OCI-LY7 (cell line): ENCODE results near the gene MAP7D2.

ENCODE experiments used
- CTCF ChIP-seq: fragments of 200-600 bp; sonication (generic); conservative IDR thresholded peaks from 2 replicates; pipeline ENCODE4 v1.5.1; 2014; ENCODE audit warnings: mild to moderate bottlenecking, antibody characterized with exemption, low read length, moderate library complexity, mixed read lengths
- EZH2phosphoT487 ChIP-seq: fragments of 200-600 bp; sonication (generic); IDR thresholded peaks from 2 replicates; pipeline ENCODE4 v1.6.1; 2018; ENCODE audit warnings: low read depth, borderline replicate concordance, mild to moderate bottlenecking, mixed run types, antibody characterized with exemption, low read length, moderate library complexity, mixed read lengths

DNA sequence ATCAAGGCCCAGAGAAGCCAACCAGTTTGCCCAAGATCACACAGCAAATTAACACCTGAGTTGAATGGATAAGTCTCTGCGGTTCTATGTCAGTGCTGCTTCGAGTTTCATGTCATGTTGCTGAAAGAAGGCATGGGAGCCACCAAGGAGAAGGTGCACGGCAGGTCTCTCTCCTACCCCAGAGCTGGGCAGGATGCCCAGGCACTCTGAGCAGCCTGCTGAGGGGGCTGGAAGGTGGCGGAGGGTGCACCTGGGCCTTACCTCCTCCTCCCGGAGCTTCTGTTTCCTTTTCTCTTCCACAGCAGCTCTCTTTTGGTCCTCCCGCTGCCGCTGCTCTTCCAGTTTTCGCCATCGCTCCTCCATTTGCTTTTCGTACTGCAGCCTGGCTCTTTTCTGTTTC is 53.6 kb downstream of the MAP7D2 start:
- TF ChIP-seq CTCF = no peak
- no peak for TF ChIP-seq EZH2phosphoT487
